Fibroblast of mammary gland (primary cell): ENCODE measurements around the gene PICK1.
"Not testable (repeated sequence)": the region's sequence is repeated elsewhere in the genome, so short reads cannot be mapped to it uniquely, and the experiment has no call there.

Source experiments
- DNase-seq: peaks from one replicate; pipeline ENCODE4 v3.0.0-alpha.2; 2010; ENCODE audit warnings: low read depth
- H3K4me3 ChIP-seq: 2 replicates; pipeline ENCODE4 v1.5.1; 2011; ENCODE audit warnings: low read depth, mild to moderate bottlenecking, low read length, moderate library complexity; ENCODE audit not compliant: control insufficient read depth
- CTCF ChIP-seq: conservative IDR thresholded peaks from 2 replicates; pipeline ENCODE4 v1.5.1; 2011; ENCODE audit warnings: low read depth, low read length, inconsistent platforms; ENCODE audit not compliant: control insufficient read depth, insufficient read depth

The PICK1 gene

DNA sequence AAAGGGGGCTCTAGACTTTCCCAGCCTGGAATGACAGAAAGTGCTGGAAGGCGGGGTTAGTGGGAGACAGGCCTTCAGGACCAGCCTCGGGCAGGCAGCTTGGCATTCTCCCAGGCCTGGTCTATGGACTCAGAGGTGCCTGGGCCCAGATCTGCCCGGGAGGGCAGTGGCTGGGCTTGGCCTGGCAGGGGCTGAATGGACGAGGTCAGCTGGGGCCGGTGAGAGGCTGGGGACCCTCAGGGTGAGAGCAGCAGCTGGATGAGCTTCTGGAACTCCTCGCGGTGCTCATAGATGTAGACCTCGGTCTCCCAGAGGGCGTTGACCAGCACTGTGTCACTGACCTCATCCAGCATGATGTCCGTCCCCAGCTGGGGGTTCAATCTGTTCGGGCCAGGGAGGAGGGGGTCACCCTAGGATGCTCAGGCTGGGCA lies 54.7 kb downstream of the PICK1 start:
- TF ChIP-seq CTCF = no peak
- DNase-seq = no peak
- H3K4me3 ChIP-seq = no peak overlapping the region

DNA sequence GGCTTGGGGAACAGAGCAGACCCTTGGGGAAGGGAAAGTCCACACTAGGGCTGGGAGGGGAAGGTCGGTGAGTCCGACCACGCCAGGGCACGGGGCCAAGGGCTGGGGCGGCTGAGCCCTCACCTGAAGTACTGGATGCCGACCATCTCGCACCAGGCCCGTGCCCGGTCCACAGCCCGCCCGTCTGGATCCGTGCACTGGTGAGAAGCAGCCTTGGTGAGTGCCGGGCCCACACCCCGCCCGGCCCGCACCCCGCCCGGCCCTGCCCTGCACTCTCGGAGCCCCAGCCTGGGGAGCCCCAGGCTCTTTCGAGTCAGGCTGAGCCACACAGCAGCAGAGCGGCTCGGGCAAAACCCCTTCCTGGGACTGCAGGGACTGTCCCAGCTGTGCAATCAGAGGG lies 55.2 kb downstream of the PICK1 start:
- no peak for DNase-seq
- H3K4me3 ChIP-seq = no peak overlapping the region
- TF ChIP-seq CTCF = no peak

DNA sequence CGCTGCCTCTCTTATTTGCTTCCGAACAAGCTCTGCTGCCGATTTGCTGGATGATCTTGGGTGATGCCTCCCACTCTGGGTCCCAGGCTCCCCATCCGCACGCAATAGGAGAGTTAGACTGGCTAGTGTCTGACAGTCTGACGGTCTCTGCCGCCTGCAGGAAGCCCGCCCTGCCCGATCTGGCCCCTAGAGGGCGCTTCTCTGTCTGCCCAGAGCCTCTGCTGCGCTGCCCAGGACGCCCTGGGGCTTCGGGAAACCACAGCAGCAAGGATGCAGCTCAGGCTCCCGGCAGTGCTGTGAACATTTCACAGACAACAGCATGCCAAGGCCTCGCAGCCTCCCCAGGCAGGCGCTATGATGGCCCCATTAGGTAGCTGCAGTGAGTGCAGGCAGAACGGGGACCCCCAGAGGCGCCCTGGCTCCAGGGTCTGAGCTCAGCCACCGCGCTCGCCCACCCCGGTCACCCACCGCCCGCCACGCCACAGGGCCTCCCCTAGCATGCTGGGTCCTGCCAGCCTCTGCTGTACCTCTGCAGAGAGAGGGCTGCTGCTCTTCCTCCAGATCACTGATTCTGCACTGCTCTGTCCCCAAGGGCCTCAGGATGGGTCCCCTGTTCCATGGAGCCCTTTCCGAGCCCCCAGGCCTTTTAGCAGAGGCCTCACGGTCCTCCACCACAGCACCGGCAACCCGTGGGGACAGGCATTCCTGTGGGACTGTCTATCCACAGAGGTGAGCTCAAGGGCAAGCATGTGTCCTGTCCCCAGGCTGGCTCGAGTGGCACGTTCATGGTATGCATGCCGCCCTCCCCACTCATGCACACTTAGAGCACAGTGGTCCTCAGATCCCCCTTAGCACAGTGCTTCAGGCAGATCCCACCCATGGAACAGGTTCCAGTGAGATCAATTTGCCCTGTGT lies 57.5 kb downstream of the PICK1 start:
- H3K4me3 ChIP-seq = no peak overlapping the region
- peak; percentile 75 for DNase-seq
- peak; percentile 90 for TF ChIP-seq CTCF

DNA sequence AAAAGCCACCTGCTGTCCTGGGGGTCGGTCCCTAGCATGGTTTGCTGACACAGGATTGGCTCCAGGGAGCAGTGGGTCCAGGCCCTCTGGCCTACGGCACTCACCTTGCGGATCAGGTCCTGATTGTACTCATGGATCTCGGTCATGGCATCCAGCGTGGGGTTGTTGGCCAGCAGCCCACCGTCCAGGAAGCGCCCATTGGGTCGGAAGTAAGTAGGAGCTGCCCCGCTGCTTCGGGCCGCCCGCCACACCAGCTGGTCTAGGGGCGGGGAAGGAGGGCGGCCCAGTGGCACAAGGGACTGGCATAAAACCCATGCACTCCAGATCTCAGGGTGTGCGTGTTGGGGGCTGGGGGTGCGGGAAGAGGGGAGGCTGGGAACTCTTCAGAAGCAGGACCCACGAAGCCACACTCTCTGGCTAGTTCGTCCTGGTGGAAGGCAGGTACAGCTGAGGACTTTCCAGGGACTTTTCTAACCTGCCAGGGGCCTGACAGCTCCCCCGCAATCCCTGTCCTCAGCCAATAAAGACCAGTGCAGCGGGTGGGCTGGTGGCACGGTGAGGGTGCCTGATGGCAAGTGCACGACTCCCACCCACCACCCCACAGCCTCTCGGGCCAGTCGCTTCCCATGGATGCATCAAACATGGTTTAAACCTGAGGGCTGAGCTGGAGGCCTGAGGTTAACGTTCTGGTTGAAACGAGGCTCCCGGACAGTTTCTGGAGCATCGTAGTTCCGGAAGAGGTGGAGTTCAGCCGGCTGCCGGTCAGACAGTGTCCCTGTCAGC lies 58.4 kb downstream of the PICK1 start:
- no peak for DNase-seq
- no peak overlapping the region for H3K4me3 ChIP-seq
- no peak for TF ChIP-seq CTCF

DNA sequence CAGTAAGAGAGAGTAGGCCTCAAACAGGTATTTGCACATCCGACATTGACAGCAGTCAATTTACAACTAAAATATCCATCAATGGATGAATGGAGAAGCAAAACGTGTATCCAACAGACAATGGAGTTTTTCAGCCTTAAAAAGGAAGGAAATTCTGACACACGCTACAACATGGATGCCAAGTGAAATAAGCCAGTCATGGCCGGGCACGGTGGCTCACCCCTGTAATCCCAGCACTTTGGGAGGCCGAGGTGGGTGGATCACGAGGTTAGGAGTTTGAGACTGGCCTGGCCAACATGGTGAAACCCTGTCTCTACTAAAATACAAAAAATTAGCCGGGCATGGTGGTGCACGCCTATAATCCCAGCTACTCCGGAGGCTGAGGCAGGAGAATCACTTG lies 60.4 kb downstream of the PICK1 start:
- not testable (repeated sequence) for H3K4me3 ChIP-seq, DNase-seq

GRCh38 chr22:38118182-38118581 lies 61.0 kb downstream of the PICK1 start:
- TF ChIP-seq CTCF = no peak

GRCh38 chr22:38118747-38119146 lies 61.5 kb downstream of the PICK1 start:
- not testable (repeated sequence) for DNase-seq, H3K4me3 ChIP-seq

More at GRCh38 chr22:38118182-38118581, 61.0 kb downstream of the PICK1 start:
- no peak for DNase-seq
- no peak overlapping the region for H3K4me3 ChIP-seq
